Measurements from ENCODE around the gene KCNS1. TPM values are rescaled to one million over a fixed set of nuclear protein-coding genes. Genes with fewer than 3 reads are reported as not detected.
A peak's percentile ranks its signal among the peaks of the same experiment; 100 is the strongest.
"Not testable (repeated sequence)": the region's sequence is repeated elsewhere in the genome, so short reads cannot be mapped to it uniquely, and the experiment has no call there.

KCNS1 gene
- total RNA-seq, 1 experiment from 2014 or later: not detected

DNA sequence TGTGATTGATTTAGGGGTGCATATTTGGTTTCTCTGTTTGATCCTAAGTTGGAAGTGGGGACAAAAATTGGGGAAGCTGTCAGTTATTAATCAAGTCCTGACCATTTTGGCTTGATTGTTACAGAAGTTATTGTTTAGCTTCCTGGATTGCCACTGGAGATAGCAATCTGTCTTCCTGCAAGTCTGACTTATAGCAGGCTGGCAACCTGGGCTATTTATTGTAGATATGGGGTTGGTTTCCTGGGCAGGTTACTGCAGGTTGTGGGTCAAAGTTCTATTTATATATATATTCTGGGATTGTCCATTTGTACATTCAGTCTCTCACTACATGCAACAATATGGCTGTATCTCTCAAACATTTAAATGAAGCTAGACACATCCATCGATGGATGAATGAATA is 17.8 kb downstream of the KCNS1 start:
- no peak for DNase-seq (ENCODE audit: extremely low read depth, low read depth)

DNA sequence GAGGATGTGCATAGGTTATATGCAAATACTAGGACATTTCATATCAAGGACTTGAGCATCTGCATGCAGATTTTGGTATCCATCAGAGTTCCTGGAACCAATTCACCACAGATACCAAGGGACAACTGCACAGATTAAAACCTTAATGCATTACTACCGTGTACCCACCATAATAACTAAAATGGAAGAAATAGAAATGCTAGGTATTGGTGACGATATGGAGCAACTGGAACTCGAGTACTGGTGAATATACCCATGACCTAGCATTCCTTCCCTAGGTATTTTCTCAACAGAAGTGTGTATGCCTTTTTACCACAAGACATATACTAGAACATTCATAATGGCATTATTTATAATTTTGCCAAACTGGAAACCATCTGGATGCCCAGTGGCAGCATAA is 18.5 kb downstream of the KCNS1 start:
- DNase-seq (ENCODE audit: extremely low read depth, low read depth): no peak

DNA sequence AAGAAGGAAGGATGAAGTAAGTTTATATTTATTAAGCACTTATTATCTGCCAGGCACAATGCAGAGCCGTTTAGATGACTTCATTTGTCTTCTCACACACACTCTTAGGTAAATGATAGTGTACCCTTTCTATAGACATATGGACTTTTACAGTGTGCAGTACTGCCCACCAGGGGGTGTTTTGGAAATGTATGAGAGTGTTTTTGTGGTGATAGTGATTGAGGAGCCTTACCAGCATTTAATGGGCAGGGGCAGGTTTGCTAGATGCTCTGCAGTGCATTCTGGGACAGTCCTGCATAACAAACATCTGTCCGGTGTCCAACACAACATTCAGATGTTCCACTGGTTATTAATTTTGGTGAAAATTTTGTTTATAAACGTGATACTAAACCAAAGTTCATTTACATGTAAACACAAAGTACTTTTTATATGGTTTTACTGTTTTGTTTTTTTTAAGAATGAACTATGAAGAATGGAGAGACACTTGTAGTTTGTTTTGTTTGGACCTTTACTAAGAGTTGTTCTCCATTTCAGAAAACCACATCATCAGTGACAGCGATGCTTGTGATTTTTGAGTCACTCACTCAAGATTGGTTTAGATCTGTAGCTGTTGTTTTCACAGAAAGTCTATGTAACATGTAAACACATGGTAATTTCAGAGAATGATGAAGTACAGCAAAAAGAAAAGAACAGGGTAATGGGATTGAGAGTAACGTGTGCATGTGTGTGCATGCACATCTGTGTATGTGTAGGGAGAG is 19.9 kb downstream of the KCNS1 start:
- DNase-seq (ENCODE audit: extremely low read depth, low read depth): no peak

DNA sequence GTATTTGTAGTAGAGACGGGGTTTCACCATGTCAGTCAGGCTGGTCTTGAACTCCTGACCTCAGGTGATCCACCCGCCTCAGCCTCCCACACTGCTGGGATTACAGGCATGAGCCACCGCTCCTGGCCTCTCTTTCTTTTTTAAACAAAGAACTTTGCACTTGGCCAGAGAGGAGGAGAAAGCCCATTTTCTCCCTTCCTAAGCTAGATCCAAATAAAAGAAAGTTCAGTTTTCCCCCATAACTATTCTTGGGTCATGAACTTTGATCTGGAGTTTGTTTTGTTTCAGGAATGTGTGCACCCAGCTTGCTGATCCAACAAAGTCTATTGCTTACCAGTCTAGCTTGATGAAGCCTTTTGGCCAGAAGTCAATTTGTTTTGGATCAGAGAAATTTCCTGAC is 23.4 kb downstream of the KCNS1 start:
- DNase-seq (ENCODE audit: extremely low read depth, low read depth): no peak

DNA sequence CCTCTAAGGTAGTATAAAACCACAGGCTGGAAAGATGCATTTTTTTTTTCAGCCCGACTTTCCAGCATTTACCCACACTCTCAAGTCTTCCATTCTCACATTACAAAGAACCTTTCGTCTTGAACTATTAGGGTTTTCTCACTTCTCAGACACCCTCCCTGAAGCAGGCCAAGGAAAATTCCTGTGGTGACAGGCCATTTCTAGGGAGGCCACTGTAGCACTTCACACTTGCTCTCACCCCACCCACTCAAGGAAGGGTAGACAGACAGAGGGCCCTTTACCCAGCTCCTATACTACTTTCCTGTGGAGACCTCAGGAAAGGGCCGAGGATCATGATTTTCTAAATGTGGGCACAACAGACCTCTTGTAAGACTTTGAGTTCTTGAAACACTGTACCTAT is 27.7 kb downstream of the KCNS1 start:
- DNase-seq (ENCODE audit: extremely low read depth, low read depth): no peak

DNA sequence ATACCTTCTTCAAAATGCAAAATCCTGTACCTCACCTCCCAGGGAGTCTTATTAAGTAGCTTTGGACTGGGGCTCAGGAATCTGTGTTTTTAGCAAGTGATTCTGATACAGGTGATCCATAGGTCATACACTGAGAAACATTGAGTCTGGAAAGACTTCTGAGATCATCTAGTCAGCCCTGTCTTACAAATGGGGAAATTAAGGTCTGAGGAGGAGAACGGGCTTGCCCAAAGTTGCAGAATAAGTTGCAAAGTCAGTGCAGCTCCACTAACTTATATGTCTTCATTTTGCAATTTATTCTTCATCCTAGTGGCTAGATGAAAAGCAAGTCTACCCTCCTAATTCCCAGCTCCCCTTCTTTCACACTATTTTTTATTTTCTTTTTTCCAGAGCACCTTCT is 28.9 kb downstream of the KCNS1 start:
- no peak for DNase-seq (ENCODE audit: extremely low read depth, low read depth)

DNA sequence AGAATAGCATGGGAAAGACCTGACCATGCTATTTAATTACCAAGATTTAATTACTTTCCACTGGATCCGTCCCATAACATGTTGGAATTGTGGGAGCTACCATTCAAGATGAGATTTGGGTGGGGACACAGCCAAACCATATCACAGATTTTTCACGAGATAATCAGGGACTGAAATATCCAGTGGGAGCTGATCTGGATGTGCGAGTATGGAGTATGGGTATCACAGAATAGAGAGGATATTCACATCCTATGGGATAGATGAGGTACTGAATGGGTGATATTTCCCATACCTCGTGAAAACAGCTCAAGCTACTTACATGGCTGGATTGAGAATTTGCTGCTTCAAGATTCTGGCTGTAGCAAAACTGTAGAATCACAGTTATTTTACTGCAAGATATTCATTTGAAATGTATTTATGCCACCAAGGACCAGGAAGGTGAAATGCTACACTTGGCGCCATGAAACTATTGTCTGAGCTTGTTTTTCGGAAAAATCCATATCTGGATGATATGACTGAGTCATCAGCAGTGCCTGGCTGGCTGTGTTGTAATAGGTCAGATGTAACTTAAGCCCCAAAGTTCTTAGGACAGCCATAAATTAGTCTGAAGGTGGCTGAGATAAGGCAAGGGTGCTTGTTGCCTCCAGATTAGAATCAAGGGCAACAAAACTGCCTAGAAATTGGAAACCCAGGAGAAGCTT is 29.8 kb downstream of the KCNS1 start:
- DNase-seq (ENCODE audit: extremely low read depth, low read depth): no peak

DNA sequence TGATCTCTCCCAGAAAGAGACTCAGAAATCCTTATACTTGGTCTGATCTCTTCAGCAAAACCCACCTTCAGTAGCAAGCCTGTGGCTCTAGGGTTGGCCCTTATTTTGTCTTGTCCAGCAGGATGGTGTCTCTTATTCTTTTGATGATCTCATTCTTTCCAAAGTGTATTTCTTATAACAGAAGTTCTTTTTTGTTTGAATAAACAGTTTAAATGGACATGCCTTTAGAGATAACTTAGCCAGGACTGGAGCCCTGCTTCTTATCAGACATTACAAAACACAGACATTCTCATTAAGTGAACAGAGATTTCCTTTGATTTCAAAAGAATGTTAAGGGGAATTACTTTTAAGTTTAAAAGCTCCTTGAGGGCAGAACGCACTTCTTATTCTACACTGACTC is 31.7 kb downstream of the KCNS1 start:
- no peak for DNase-seq (ENCODE audit: extremely low read depth, low read depth)

DNA sequence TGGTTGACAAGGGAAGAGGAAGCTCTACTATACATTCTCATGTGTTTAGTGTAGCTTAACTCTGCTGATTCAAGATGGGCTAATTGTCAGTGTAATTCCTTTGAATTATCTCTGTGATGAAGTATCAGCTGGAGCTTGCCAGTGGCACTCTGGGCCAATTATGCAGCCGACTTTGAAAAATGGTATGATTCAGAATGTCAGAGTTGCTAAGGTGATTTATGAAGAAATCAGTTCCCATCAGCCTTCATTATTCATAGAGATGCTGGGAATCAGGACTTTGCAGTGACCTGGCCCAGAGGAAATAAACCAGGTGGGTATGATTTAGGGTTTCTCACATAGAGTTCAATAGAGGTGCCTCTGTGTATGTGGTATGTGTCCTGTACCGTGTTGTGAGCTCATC is 33.4 kb downstream of the KCNS1 start:
- no peak for DNase-seq (ENCODE audit: extremely low read depth, low read depth)

DNA sequence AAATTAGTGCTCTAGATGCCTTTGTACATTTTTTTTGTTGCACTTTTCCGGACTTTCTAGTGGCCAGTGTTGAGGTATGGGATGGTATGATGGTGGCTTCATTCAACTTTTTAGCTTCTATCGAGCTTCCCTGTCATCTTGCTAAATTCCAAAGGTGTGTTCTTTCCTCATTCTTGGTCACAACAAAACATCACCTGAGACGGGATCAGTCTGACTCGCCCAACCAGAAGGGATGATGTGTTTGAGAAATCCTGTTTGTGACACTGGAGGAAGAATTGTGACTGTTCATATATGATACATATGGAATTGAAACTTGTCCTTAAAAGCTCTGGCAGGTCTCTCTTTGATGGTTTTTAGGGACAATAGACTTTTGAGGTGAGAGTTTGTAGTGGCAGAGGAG is 33.8 kb downstream of the KCNS1 start:
- no peak for DNase-seq (ENCODE audit: extremely low read depth, low read depth)

DNA sequence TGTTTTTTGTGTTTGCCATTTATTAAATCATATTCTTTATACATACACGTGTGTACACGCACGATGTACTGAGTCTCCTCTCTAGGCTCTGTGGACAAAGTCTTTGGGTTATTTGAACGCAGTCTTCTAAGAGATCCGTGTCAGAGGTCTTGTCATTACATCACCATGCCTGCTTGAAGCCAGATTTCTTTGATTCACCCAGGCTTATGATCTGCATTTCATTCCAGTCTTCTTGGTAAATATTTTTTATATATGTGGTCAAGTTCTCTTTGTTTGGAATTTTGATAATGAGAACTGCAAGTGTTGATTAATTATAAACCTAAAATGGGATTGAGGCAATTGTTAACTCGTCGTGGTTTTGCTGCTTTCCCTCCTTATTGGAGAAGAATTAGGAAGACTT is 34.6 kb downstream of the KCNS1 start:
- no peak for DNase-seq (ENCODE audit: extremely low read depth, low read depth)

DNA sequence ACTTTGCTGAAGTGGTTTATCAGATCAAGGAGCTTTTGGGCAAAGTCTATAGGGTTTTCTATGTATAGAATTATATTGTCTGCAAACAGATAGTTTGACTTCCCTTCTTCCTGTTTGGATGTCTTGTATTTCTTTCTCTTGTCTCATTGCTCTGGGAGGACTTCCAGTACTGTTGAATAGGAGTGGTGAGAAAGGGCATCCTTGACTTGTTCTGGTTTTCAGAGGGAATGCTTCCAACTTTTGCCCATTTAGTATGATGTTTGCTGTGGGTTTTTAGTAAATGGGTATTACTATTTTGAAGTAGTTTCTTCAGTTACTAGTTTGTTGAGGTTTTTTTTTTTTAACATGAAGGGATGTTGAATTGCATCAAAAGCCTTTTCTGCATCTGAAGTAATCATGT is 36.1 kb downstream of the KCNS1 start:
- DNase-seq (ENCODE audit: extremely low read depth, low read depth): no peak

DNA sequence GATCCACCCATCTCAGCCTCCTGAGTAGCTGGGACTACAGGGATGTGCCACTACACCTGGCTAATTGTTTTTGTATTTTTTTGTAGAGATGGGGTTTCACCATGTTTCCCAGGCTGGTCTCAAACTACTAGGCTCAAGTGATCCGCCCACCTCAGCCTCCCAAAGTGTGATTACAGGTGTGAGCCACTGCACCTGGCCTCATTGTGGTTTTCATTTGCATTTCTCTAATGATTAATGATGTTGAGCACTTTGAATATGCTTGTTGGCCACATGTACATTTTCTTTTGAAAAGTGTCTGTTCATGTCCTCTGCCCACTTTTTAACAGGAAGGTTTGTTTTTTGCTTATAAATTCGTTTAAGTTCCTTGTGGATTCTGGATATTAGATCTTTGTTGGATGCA is 37.8 kb downstream of the KCNS1 start:
- not testable (repeated sequence) for DNase-seq (ENCODE audit: extremely low read depth, low read depth)

DNA sequence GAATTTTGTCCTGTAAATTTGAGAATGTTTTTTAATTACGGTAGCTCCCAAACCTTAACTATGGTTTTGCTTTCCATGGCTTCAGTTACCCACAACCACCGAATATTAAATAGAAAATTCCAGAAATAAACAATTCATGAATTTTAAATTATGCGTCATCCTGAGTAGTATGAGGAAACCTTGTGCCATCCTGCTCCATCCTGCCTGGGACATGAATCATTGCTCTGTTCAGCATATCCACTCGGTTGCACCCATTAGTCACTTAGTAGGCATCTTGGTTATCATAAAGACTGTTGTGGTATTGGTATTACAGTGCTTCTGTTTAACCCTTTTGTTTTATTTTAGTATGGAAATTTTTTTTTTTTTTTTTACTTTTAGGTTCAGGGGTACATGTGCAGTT is 39.7 kb downstream of the KCNS1 start:
- peak; percentile 37 for DNase-seq (ENCODE audit: extremely low read depth, low read depth)

DNA sequence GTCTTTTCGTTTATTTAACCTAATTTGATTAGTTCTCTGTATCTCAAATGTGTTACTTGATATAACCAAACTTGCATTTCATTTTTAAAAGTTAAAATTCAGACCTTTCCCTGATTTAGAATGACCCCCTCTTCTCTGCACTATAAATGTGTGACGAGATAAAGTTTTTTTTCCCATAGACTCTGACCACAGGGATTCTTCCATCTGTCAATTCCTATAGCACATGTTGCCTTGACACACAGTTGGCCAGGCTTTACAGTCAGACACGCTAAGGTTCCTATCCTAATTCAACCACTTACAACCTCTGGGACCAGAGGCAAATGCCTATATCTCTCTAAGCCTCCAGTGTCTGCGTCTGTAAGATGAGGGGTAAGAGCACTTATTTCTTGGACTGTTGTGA is 40.6 kb downstream of the KCNS1 start:
- DNase-seq (ENCODE audit: extremely low read depth, low read depth): no peak

DNA sequence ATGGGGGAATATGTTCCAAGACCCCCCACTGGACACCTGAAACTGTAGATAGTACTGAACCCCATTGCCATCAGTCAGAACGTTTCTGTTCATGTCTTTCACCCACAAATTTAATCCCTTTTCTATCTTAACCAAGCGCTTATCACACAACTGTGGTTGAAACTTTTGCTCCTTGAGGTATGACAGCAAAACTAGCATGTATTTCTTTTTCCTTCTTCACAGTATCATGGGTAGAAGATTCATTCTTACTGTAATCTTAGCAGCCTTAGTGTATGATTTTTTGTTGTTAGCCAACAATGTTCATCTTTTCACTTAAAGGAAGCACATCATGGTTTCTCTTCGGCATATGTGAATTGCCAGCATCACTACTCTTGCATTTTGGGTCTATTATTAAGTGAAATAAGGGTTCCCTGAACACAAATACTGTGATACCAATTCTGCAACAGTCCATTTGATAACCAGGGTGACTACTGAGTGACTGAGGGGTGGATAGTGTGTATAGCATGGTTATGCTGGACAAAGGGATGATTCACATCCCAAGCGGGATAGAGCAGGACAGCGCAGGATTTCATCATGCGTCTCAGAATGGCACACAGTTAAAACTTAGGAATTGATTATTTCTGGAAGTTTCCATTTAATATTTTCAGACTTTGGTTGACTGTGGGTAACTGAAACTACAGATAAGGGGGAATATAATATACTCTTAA is 41.8 kb downstream of the KCNS1 start:
- no peak for DNase-seq (ENCODE audit: extremely low read depth, low read depth)

DNA sequence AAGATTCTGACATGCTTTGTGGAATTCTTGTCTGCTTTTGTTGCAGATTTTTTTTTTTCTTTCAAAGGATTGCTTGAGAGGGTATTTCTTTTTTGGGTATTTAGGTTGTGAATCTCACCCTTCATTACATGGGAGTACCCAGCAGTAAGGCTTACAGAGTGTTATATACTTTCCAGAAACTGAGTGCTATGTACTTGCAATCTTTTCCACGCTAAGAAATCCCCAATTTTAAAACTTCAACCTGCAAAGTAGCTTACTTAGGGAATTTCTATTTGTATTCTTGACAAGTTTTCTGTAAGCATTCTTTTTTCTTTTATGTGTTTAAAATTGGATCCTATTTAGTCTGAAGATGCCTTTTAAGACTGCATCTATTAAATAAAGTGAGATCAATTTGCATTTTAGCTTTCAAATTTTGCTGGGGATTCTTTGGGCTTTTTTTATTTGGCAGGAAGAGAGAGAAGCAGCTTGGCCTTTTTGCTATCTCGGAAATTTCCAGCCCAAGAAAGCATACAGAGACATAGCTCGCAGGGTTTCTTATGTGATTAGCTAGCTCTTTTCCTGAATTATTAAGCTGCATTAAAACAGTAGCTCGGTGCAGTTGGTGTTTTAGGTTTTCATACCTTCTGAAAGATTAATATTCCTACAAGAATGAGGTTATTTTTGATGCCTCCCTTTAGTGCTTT is 42.6 kb downstream of the KCNS1 start:
- no peak for DNase-seq (ENCODE audit: extremely low read depth, low read depth)

DNA sequence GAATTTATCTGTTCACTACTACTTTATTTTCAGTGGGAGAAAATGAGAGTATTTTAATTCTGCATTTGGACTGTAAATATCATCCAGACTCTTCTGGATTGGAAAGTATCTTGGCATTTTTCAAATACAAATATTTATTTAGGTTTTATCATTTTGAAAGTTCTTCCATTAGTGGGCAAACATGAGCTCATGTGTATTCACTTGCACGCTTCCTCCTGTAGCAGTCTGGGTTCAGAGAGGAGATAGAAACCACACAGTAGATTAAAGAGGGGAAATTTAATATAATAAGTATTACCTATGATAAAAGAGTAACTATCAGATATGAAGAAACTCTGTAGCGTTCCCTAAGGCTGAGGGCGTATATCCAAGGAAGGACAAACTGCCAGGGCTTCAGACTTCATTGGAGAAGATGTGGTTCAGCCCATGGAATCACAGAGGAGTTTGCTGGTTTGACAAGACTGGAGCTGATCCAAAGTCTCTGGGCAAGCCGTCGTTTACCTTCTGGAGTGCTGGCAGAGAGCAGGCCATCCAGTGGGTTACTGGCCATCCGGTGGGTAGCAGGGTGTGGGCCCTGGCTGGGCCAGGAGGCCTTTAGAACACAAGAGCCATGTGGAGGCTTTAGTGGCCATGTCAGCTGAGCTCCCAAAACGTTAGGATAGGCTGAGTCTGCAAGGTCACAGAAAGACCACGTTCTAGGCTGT is 44.3 kb downstream of the KCNS1 start:
- no peak for DNase-seq (ENCODE audit: extremely low read depth, low read depth)

DNA sequence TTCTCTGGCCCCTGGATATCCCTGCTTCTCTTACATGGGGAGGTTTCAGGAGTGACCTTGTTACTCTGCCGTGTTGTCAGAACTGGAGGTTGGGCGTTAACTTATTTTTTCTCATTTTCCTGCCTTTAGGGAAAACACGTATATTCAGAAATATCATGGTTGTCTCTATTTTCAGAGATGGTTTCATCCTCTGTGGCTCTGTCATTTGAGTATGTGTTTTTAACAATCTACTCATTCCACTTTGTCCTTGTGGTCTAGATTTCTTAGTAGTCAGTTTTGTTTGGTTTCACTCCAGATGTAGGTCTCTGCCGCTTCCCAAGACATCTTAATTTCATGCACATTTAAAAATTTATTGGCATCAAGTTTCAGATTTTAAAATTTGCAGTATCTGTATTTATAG is 45.9 kb downstream of the KCNS1 start:
- no peak for DNase-seq (ENCODE audit: extremely low read depth, low read depth)

DNA sequence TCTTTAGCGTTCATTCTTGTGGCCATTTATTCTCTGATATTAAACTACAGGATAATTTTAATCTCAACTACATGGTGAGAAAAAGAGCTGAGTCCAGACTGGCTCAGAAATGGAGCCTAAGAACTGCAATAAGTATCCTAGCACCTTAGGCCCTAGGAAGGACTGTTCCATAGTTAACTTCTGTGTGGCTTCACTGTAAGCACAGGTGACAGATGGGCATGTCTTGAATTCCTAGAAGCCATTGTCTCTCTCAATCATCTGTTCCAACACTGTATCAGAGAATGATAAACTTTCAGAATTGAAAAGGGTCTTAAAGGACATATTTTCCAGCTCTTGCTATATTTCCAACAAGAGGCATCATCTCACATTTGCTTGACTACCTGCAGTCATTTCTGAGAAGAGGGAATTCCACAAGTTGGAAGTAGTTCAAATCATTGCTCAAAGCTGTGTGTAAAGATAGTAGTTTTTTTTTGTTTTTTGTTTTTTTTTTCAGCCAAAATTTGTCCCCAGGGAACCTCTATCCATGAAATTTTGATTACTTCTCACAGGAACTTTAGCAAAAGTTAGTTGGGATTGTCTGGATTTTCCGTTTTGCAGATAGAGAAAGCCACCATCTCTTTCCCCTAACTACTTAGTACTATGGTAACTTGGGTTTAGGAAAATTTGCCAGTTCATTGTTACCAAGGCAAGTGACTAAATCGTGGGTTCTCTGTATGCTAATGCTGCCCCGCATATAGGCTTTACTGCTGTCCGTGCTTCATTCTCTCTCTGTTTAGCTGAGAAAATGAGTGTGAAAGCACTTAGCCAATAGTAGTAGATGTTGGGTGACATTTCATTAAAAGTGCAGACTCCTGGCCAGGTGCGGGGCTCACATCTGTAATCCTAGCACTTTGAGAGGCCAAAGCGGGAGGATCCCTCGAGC is 47.2 kb downstream of the KCNS1 start:
- no peak for DNase-seq (ENCODE audit: extremely low read depth, low read depth)

Measured in NCI-H460 (cell line).